IMR-90 (cell line): Measurements from ENCODE around the gene RERE. TPM values are rescaled to one million over a fixed set of nuclear protein-coding genes. Genes with fewer than 3 reads are reported as not detected.
A peak's percentile ranks its signal among the peaks of the same experiment; 100 is the strongest.

Source experiments
- ATAC-seq: fragments of 200-7000 bp; cut with Tn5 transposase; 2 replicates; pipeline ENCODE4 v1.9.1; 2020; ENCODE audit warnings: low read depth, mild to moderate bottlenecking, moderate library complexity
- BruUV-seq: library from RNA; stranded (reverse); fragments of 400-500 nt; replicated peaks from 2 replicates; lab custom pipeline; 2021; lab: Mats Ljungman, UMichigan
- CTCF ChIA-PET: fragments of 300-600 bp; formaldehyde crosslinking; extraction: SDS; loops from one replicate; lab custom pipeline; 2021; ENCODE audit warnings: antibody characterized with exemption; lab: Yijun Ruan, JAX
- POLR2A ChIA-PET: fragments of 300-600 bp; sonication (Branson Sonifier 250); formaldehyde crosslinking; loops from one replicate; lab custom pipeline; 2022; ENCODE audit warnings: antibody characterized with exemption; ENCODE audit not compliant: unreplicated experiment; lab: Charles Lee
- DNase-seq: peaks from one replicate; pipeline ENCODE4 v3.0.0; 2013
- H2AFZ ChIP-seq: replicated peaks from 2 replicates; pipeline ENCODE3; 2013; ENCODE audit warnings: low read length, mild to moderate bottlenecking; ENCODE audit not compliant: poor library complexity
- H2AK5ac ChIP-seq: 2 replicates; pipeline ENCODE4 v1.6.1; 2013; ENCODE audit warnings: low read depth, low read length, inconsistent platforms
- H2AK9ac ChIP-seq: replicated peaks from 2 replicates; pipeline ENCODE3; 2013; ENCODE audit warnings: mild to moderate bottlenecking, low read depth, low read length, moderate library complexity; ENCODE audit not compliant: poor library complexity
- H2BK120ac ChIP-seq: 2 replicates; pipeline ENCODE4 v1.6.1; 2013; ENCODE audit warnings: low read depth, low read length, inconsistent platforms
- H2BK15ac ChIP-seq: 3 replicates; pipeline ENCODE4 v1.6.1; 2013; ENCODE audit warnings: low read depth, low read length, inconsistent platforms
- H2BK20ac ChIP-seq: 2 replicates; pipeline ENCODE4 v1.6.1; 2013; ENCODE audit warnings: low read depth, mild to moderate bottlenecking, inconsistent platforms, low read length, moderate library complexity
- H2BK5ac ChIP-seq: 2 replicates; pipeline ENCODE4 v1.6.1; 2013; ENCODE audit warnings: mild to moderate bottlenecking, low read depth, low read length, inconsistent platforms; ENCODE audit not compliant: poor library complexity, severe bottlenecking
- H3K14ac ChIP-seq: replicated peaks from 2 replicates; pipeline ENCODE4 v1.6.1; 2013; ENCODE audit warnings: low read depth, low read length, inconsistent platforms
- H3K18ac ChIP-seq: 2 replicates; pipeline ENCODE4 v1.6.1; 2013; ENCODE audit warnings: low read depth, low read length, control low read depth
- H3K23ac ChIP-seq: 2 replicates; pipeline ENCODE4 v1.6.1; 2013; ENCODE audit warnings: low read depth, low read length, inconsistent platforms
- H3K27ac ChIP-seq: 2 replicates; pipeline ENCODE4 v1.5.1; 2013; ENCODE audit warnings: mild to moderate bottlenecking, control low read depth, low read length; ENCODE audit not compliant: insufficient read depth
- H3K27me3 ChIP-seq: 2 replicates; pipeline ENCODE4 v1.6.1; 2013; ENCODE audit warnings: low read length; ENCODE audit not compliant: control insufficient read depth, insufficient read depth
- H3K36me3 ChIP-seq: 2 replicates; pipeline ENCODE4 v1.6.1; 2013; ENCODE audit warnings: low read length, mixed read lengths; ENCODE audit not compliant: control insufficient read depth, insufficient read depth
- H3K4ac ChIP-seq: 2 replicates; pipeline ENCODE4 v1.6.1; 2013; ENCODE audit warnings: low read depth, low read length, inconsistent platforms
- H3K4me1 ChIP-seq: 2 replicates; pipeline ENCODE4 v1.6.1; 2013; ENCODE audit warnings: low read length, mixed read lengths; ENCODE audit not compliant: control insufficient read depth, insufficient read depth
- H3K4me2 ChIP-seq: 2 replicates; pipeline ENCODE4 v1.6.1; 2013; ENCODE audit warnings: low read depth, mild to moderate bottlenecking, control low read depth, low read length, moderate library complexity
- H3K4me3 ChIP-seq: 2 replicates; pipeline ENCODE4 v1.5.1; 2013; ENCODE audit warnings: low read depth, mild to moderate bottlenecking, control low read depth, low read length, moderate library complexity; ENCODE audit not compliant: insufficient read depth
- H3K56ac ChIP-seq: 2 replicates; pipeline ENCODE4 v1.6.1; 2013; ENCODE audit warnings: low read length, inconsistent platforms; ENCODE audit not compliant: insufficient read depth; ENCODE audit errors: extremely low read depth
- H3K79me1 ChIP-seq, 2 experiments: 2 replicates each; pipeline ENCODE4 v1.6.1; 2013; ENCODE audit warnings: low read length in 2 of 2, inconsistent platforms in 1 of 2, low read depth in 1 of 2
- H3K9ac ChIP-seq: 2 replicates; pipeline ENCODE4 v1.6.1; 2013; ENCODE audit warnings: low read depth, low read length, control low read depth
- H3K9me1 ChIP-seq: 2 replicates; pipeline ENCODE4 v1.6.1; 2013; ENCODE audit warnings: low read length, inconsistent platforms; ENCODE audit not compliant: insufficient read depth
- H3K9me3 ChIP-seq: 2 replicates; pipeline ENCODE4 v1.6.1; 2013; ENCODE audit warnings: low read length; ENCODE audit not compliant: control insufficient read depth, insufficient read depth
- H4K20me1 ChIP-seq: 2 replicates; pipeline ENCODE4 v1.6.1; 2013; ENCODE audit warnings: low read length, inconsistent platforms; ENCODE audit not compliant: insufficient read depth
- H4K5ac ChIP-seq: 2 replicates; pipeline ENCODE4 v1.6.1; 2013; ENCODE audit warnings: mild to moderate bottlenecking, low read depth, low read length, control low read depth
- H4K8ac ChIP-seq, 2 experiments: 2 replicates each; pipeline ENCODE4 v1.6.1; 2013; ENCODE audit warnings: low read depth in 2 of 2, low read length in 2 of 2, control low read depth in 1 of 2, inconsistent platforms in 1 of 2
- H4K91ac ChIP-seq: 2 replicates; pipeline ENCODE4 v1.6.1; 2013; ENCODE audit warnings: low read depth, low read length, inconsistent platforms; ENCODE audit not compliant: insufficient read depth
- BHLHE40 ChIP-seq: fragments of 150-350 bp; IDR thresholded peaks from 2 replicates; pipeline ENCODE4 v1.6.1; 2016; ENCODE audit warnings: mild to moderate bottlenecking, low read depth, low read length
- MAFK ChIP-seq: IDR thresholded peaks from 2 replicates; pipeline ENCODE4 v1.6.1; 2012; ENCODE audit warnings: low read depth, low read length, improper control_type of control experiment
- MAZ ChIP-seq: IDR thresholded peaks from 2 replicates; pipeline ENCODE4 v1.6.1; 2012; ENCODE audit warnings: low read depth, mild to moderate bottlenecking, low read length, improper control_type of control experiment, moderate library complexity, borderline replicate concordance
- NFE2L2 ChIP-seq: fragments of 150-350 bp; IDR thresholded peaks from 2 replicates; pipeline ENCODE4 v1.6.1; 2016; ENCODE audit warnings: low read depth, mild to moderate bottlenecking, low read length
- RAD21 ChIP-seq: IDR thresholded peaks from 2 replicates; pipeline ENCODE4 v1.6.1; 2012; ENCODE audit warnings: low read length, improper control_type of control experiment
- RFX5 ChIP-seq: IDR thresholded peaks from 2 replicates; pipeline ENCODE4 v1.8.0; 2012; ENCODE audit warnings: low read depth, mild to moderate bottlenecking, low read length, moderate library complexity
- WGBS, 2 experiments: methylation state at CpG; one replicate each; pipeline versions ENCODE4 v1.1.5 to v1.1.7; 2013; ENCODE audit warnings: missing lambda C conversion rate in 2 of 2; ENCODE audit not compliant: insufficient read length in 1 of 2; ENCODE audit errors: extremely low coverage in 2 of 2; 5-methylcytosine and 5-hydroxymethylcytosine counted together
- dilution Hi-C: fragments of 300-500 bp; cut with HindIII; formaldehyde crosslinking; loops from one replicate; pipeline ENCODE4 v1.14.3; 2018; ENCODE audit warnings: low sequenced_read_pairs; ENCODE audit not compliant: unreplicated experiment
- in situ Hi-C: fragments of 300-500 bp; cut with MboI; formaldehyde crosslinking; loops from 3 replicates; pipeline ENCODE4 v1.14.3; 2019; ENCODE audit warnings: low sequenced_read_pairs, inconsistent platforms, mixed read lengths
- intact Hi-C: fragments of 100-400 bp; cut with micrococcal nuclease; formaldehyde crosslinking; loops from 2 replicates; pipeline ENCODE4 v1.10.0; 2022
- polyA plus RNA-seq, 3 experiments: library from polyadenylated mRNA; depleted of rRNA; stranded (reverse); fragments of >200 nt; gene quantifications; 2 replicates each; pipeline ENCODE4 v1.2.3, GENCODE V29; 2012; ENCODE audit warnings: low replicate concordance in 1 of 3
- total RNA-seq: library from RNA; depleted of rRNA; stranded (reverse); fragments of >200 nt; gene quantifications from 2 replicates; pipeline ENCODE4 v1.2.3, GENCODE V29; 2012
- TF ChIP-seq, protein P1 (sequence below): fragments of 150-350 bp; IDR thresholded peaks from 2 replicates; pipeline ENCODE4 v1.6.1; 2016; ENCODE audit warnings: low read depth, mild to moderate bottlenecking, low read length, moderate library complexity, borderline replicate concordance
- TF ChIP-seq, protein P2 (sequence below): conservative IDR thresholded peaks from 2 replicates; pipeline ENCODE4 v1.5.1; 2012; ENCODE audit warnings: mild to moderate bottlenecking, low read depth, low read length, improper control_type of control experiment

The RERE gene
- total and polyA plus RNA-seq, 2 of the 4 experiments (the other 2 are of a cell fraction) = 11.5 to 25.1 TPM

DNA sequence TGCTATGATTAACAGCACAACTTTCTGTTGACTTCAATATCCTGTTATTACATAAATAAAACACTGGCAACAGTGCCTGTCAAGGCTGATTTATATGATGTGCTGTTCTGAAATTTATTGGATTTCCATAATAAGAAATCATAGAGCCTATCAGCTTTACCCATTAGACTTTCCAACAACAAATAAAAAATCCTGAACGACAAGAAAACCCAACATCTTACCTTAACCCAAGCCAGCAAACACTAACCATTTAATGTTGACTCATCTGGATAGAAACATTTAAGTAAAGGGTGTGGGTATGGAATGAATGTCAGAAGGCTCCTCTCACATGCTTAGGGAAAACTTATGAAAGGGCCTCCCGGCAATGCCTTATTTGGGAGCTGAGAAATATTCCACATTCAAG lies 334.5 kb downstream of the RERE start:
- H2AFZ ChIP-seq = no peak overlapping the region
- POLR2A ChIA-PET = interaction anchor here (0.7 kb wide), 1 partner anchor 22 kb away, joined by 10 read pairs; no protein-coding TSS in a partner anchor
- in situ Hi-C loops = no loop called here
- H4K91ac ChIP-seq = no peak overlapping the region
- H3K4me3 ChIP-seq = no peak overlapping the region
- no peak overlapping the region for H3K23ac ChIP-seq
- WGBS, 2 experiments = no CpG with 5 or more reads among the region's 2 CpGs
- no peak overlapping the region for H2AK5ac ChIP-seq
- peaks cover 6 to 51% of the 10 kb centered on the region in 2 experiments for H3K79me1 ChIP-seq
- H3K4me2 ChIP-seq = no peak overlapping the region
- peaks cover 2% of the 10 kb centered on the region; the same call in 1 of the 2 replicates for H3K36me3 ChIP-seq
- H3K27me3 ChIP-seq = no peaks in the 10 kb centered on the region
- H3K56ac ChIP-seq = no peak overlapping the region
- peaks cover 11% of the 10 kb centered on the region for H3K4me1 ChIP-seq
- no peak overlapping the region for H4K5ac ChIP-seq
- H4K8ac ChIP-seq = no peak overlapping the region
- peaks cover 6% of the 10 kb centered on the region for H3K9me1 ChIP-seq
- peaks cover 10% of the 10 kb centered on the region; the same call in 1 of the 2 replicates for H4K20me1 ChIP-seq
- H3K4ac ChIP-seq = no peak overlapping the region
- H2BK15ac ChIP-seq = no peak overlapping the region
- no peak overlapping the region for H3K27ac ChIP-seq
- TF ChIP-seq, protein P1, sequence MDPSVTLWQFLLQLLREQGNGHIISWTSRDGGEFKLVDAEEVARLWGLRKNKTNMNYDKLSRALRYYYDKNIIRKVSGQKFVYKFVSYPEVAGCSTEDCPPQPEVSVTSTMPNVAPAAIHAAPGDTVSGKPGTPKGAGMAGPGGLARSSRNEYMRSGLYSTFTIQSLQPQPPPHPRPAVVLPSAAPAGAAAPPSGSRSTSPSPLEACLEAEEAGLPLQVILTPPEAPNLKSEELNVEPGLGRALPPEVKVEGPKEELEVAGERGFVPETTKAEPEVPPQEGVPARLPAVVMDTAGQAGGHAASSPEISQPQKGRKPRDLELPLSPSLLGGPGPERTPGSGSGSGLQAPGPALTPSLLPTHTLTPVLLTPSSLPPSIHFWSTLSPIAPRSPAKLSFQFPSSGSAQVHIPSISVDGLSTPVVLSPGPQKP = no peak
- TF ChIP-seq MAZ (no peak), BHLHE40 (no peak), MAFK (no peak), NFE2L2 (no peak), RFX5 (no peak), RAD21 (no peak)
- TF ChIP-seq, protein P2, sequence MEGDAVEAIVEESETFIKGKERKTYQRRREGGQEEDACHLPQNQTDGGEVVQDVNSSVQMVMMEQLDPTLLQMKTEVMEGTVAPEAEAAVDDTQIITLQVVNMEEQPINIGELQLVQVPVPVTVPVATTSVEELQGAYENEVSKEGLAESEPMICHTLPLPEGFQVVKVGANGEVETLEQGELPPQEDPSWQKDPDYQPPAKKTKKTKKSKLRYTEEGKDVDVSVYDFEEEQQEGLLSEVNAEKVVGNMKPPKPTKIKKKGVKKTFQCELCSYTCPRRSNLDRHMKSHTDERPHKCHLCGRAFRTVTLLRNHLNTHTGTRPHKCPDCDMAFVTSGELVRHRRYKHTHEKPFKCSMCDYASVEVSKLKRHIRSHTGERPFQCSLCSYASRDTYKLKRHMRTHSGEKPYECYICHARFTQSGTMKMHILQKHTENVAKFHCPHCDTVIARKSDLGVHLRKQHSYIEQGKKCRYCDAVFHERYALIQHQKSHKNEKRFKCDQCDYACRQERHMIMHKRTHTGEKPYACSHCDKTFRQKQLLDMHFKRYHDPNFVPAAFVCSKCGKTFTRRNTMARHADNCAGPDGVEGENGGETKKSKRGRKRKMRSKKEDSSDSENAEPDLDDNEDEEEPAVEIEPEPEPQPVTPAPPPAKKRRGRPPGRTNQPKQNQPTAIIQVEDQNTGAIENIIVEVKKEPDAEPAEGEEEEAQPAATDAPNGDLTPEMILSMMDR = no peak
- intact Hi-C loops = no loop called here
- no peak overlapping the region for H2BK120ac ChIP-seq
- H3K18ac ChIP-seq = no peak overlapping the region
- DNase-seq = peak; percentile 63
- no TSS peak for BruUV-seq
- no peak overlapping the region for H2AK9ac ChIP-seq
- peak; percentile 65 for ATAC-seq
- no peak overlapping the region for H2BK20ac ChIP-seq
- no peak overlapping the region for H3K9ac ChIP-seq
- H3K14ac ChIP-seq = no peak overlapping the region
- dilution Hi-C loops = no loop called here
- CTCF ChIA-PET = interaction anchor here (0.7 kb wide), 1 partner anchor 125 kb away, joined by 5 read pairs; no protein-coding TSS in a partner anchor
- H3K9me3 ChIP-seq = no peaks in the 10 kb centered on the region
- no peak overlapping the region for H2BK5ac ChIP-seq
